HG03097 (cell line): ENCODE measurements around the gene C10orf90.

ENCODE experiments used
- ATAC-seq: cut with Tn5 transposase; IDR thresholded peaks from one replicate; pipeline ENCODE4 v1.9.1; 2021; ENCODE audit not compliant: unreplicated experiment, low FRiP score

The C10orf90 gene

DNA sequence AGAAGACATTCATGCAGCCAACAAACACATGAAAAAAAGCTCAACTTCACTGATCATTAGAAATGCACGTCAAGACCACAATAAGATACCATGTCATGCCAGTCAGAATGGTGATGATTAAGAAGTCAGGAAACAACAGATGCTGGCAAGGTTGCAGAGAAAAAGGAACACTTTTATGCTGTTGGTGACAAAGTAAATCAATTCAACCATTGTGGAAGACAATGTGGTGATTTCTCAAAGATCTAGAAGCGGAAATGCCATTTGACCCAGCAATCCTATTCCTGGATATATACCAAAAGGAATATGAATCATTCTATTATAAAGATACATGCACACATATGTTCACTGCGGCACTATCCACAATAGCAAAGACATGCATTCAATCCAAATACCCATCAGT lies 77.6 kb downstream of the C10orf90 start:
- ATAC-seq = no peak

DNA sequence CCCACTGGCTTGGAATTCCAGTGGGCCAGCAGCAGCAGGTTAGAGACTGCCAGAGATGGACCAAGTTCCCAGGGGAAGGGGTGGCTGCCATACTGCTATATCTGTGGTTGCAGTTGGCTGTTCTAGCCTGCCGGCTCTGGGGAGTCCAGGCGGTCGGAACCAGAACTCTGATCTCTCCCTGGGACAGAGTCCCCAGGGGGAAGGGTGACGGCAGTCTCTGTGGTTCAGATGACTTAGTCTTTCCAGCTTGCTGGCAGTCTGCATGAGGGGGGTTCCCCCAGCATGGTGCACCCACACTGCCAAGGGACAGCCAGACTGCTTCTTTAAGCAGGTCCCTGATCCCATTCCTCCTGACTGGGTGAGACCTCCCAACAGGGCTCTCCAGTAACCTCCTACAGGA lies 82.5 kb downstream of the C10orf90 start:
- ATAC-seq = no peak

DNA sequence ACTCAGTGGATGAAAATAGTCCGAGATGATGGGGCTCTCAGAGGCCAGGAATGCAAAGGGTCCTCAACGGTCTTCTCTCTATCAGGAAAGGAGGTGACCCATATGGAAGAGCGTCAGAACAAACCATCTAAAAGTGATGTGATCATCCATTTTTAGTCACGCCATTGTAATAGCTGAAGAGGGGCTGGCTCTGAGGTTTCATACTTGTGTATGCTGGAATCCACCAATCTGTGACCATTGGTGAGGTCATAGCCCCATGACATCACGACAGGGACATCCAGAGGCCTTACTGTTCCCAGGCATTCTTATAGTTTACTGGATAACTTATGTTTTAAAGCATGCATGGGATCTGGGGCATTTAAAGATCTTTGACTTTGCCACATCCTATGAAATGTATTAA lies 83.6 kb downstream of the C10orf90 start:
- ATAC-seq = no peak

DNA sequence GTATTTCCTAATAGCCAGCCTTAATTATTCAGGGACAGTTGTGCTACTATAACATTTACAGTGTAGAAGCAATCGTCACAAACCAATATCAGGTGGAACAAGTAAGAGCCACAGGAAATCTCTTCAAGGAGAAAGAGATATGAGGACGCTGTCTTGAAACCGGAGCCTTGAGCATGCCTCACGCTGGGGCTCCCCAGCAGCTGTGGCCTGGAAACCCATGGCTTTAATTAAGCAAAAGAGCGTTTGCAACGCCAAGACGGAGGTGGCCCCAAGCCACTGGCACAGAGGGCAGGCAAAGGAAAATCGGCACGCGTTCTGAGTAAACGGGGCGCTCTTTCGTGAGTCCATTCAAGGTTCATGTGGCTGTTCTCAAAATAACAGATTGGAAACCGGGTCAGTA lies 84.4 kb downstream of the C10orf90 start:
- no peak for ATAC-seq

DNA sequence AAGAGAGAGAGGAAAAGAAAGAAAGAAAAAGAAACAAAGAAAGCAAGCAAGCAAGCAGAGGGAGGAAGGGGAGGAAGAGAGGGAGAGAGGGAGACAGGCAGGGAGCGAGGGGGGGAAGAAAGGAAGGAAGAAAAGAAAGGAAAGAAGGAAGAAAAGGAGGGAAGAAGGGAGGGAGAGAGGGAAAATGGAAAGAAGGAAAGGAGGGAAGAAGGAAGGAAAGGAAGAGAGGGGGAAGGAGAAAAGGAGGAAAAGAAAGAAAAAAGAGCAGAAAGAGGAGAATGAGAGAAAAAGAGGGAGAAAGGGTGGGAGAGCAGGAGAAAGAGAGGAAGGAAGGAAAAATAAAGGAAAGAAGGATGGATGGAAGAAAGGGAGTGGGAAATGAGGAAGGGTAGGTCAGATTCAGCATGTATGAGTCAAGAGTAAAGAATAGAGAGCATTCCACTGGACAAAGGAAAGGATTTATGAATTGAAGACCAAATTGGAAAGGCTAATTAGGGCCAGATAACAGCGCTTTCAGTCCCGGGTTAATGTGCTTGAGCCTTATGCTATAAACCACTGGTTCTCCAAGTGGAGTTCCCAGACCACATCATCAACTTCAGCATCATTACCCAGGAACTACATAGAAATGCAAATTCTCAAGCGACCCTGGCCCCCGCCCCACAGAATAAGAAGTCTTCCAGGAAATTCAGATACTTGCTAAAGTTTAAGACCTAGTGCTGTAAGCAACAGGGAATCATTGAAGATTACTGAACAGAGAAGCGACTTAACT lies 85.1 kb downstream of the C10orf90 start:
- no peak for ATAC-seq

DNA sequence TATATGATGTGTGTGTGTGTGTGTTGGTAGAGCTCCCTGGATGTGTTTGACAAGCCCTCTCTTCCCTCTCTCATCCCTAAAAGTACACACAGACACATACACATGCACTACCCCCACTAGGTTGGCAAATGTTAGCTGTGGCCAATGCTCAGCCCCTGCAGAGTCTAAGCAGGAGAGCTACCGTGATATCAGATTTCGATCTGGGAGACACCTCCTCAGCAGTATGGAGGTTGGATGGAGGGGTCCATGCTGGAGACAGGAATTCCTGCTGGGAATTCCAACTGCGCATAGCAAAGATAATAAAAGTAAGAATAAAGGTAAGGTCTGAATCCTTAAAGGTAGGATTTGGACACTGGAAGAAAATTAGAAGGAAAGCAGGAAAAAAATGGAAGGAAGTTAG lies 85.7 kb downstream of the C10orf90 start:
- ATAC-seq = no peak

DNA sequence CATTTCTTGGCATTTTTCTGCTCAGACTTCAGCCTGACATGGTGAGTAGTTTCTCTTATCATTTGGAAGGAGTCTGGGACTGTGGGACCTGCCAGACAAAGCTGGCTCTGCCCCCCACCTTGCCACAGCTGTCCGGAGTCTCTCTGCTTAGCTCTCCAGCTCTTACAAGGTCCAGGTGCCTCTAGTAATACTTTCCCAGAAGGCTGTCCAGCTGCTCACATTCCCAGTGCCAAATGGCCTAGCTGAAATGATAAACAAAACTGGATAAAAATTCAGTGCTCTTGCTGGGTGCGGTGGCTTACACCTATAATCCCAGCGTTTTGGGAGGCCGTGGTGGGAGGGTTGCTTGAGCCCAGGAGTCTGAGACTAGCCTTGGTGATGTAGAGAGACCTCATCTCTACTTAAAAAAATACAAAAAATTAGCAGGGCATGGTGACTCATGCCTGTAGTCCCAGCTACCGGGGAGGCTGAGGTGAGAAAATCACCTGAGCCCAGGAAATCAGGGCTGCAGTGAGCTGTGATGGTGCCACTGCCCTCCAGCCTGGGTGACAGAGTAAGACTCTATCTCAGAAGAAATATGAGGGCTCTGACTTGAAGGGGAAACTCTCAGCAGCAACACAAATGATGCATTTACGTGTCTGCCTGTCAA lies 86.8 kb downstream of the C10orf90 start:
- ATAC-seq = no peak

DNA sequence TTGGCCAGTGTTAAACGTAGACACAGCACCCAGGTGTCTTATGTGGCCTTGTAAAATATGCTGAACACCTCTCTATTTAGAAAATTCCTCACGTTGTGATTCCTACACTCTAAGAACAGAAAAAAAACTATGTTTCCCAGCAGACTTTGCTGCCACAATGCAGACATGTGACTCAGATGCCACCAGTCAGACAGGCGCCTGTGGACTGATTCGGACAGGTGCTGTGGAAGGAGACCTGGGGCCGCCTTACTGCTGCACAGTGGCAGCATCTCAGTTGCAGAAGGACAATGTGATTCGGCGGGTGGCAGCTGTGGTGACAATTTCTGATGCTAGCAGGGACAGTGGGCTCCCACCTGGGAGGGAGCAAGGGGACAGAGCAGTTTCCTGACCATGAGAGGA lies 88.8 kb downstream of the C10orf90 start:
- ATAC-seq = no peak

DNA sequence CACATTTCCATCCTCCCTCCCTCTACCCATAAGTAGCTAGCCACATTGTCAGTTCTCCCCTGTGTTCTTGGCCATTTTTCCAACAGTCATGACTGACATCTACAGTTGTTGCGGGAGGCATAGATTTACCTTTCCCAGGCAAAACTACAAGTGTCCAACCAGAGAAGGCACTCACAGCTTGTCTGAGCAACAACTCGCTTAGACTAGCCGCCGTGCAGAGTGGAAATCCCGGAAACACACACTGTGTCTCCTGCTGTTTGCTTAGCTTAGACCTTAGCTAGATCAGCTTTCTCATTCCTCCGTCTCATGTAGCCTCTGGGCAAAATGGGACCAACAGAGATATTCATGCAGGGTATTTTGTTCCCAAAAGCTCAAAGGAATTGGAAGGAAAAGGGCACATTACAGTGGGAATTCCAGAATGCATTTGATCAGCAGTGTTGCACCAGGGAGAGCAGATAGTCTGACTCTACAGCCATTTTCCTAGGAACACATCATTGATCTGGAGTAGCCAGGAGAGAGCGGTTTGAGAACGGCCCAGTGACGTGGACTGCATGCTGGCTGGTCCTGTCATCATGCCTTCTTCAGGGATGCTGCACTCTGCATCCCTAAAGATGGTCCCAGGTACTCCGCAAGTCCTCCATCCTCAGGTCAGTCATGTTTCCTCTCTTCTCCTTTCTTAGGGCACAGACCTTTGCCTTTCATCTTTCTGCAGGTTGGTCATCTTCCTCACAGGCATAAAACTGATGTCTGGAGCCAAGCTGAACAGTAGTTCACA lies 89.4 kb downstream of the C10orf90 start:
- ATAC-seq = no peak

DNA sequence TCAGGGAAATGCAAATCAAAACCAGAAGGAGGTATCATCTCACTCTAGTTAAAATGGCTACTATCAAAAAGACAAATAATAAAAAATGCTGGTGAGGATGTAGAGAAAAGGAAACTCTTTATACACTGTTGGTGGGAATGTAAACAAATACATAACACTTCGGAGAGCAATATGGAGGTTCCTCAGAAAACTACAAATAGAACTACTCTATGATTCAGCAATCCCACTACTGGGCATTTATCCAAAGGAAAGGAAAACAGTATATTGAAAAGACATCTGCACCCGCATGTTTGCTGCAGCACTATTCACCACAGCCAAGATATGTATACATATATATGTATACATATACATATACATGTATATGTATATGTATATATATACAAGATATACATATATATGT lies 94.2 kb downstream of the C10orf90 start:
- no peak for ATAC-seq

DNA sequence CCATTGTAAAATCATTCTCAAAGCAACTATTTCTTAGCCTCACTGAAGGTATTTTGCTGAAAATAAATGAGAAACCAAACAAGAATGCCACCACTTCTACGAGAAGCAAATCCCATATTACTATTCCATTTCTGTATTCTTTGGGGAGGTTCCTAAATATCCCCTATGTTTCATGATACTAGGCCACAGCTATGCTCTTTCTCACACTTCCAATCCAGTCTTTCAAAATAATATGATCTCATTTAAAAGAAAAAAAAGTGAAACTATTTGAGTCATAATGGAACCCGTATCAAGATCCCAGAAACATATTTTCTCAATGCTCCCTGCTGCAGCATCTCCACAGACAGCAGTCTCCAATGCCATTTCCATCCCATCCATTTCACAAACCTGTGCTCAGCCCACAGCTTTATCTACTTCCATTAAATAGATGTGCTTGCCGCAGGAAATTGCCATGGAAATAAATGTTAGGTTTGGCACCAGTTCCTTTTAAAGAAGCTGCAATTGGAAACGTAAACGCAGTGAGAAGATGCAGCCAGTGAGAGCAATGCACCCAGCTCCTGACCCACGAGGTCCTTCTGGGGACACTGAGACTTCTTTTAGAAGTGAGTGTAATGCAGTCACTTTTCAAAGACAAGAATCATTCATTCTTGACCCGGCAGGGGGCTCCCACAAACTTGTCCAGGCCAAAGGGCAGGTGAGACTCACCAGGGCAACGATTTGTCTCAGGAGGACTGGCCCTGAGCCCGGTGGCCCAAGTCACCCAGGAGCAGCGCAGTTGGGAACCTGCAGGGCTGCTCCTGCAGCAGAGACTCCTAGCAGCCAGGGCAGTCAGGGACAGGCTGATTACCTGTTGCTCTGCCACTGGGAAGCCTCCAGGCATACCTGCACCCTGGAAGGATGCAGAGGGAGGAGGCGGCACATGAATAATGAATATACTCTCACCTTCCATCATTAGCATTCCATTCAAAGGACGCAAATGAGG lies 99.6 kb downstream of the C10orf90 start:
- no peak for ATAC-seq

DNA sequence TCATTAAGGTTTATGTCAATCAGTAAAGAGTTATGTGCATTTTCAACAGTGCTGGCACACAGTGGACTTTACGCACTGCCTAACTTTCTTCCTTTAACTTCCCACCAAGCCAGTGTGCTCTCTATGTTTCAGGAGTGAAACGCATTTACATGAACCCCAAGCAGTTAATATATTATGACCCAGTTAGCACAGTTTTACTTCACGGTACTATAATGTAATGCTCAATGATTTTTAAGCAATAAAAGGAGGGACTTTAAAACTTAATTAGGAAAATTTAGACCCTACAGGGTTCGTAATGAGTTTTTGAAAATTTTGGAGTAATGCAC lies 100.3 kb downstream of the C10orf90 start:
- no peak for ATAC-seq

DNA sequence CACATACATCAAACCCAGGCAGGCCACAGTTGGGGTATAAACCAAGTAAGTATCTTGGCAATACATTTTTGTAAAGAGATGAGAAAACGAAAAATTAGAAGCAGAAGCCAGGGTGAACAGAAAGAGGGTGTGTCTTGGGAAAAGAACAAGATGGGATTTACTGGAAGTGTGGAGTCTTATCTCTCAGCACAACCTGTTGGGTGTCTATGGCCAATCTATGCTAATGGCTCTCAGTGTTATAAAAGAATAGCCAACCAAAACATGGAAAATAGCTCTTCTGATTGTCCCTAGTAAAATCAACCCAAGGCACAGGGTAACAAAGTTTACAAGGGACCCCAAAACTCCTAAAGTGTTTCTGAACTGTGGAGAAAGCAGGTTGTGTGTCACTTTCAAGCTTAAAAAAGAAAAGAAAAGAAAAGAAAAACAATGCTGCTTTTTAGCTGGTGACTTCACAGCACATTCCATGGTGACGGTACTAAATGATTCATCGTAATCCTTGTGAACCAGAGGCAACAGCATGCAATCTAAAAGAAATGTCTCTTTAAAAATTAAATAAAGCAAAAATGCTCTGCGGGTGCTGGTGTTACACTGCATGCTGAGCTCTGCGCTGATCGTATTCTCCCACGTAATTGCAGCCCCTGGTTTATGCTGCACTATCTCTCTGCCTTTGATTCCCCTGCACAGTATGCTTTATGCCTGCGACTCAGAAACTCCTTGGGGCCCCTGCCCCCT lies 100.8 kb downstream of the C10orf90 start:
- ATAC-seq = no peak

DNA sequence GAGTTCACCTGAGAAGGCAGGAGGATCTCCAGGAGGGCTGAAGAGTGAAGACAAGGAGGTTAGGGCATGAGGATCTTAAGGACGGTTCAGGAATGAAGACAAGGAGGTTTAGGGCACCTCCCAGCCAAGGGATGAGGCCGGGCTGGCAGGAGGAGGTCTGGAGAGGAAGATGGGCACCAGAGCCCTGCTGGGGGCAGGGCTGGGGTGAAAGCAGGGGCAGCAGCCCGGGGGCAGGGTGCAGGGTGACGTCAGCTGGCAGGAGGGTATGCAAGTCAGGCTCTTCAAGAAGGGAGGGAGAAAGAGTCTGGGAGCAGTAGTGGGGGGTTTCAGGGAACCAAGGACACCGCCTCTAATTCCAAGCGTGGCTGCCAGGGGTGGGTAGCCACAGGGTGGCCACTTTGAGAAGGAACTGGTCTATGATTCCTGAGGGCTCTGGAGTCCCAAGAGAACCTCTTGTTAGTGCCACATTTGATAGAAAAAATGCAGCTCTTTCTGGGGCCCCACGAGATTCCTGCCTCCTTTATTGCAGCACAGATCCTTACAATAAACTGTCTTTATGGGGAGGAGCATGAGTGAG lies 101.6 kb downstream of the C10orf90 start:
- ATAC-seq = no peak

DNA sequence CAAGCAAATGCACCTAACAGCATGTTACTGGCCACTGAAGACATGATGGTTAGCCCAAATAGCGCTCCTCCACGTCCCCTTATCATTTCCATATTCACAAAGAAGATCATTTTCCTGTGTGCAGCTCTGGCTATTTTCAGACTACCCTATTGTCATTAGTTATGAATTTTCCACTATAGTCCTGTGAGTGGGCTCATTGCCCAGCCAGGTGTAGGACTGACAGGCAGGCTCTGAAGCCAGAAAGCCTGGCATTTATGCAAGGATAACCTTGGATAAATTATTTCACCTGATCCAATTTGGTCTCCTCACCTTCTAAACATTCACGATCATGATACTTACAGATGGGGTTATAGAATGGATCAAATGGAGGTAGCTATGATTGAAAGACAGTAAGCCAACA lies 104.6 kb downstream of the C10orf90 start:
- ATAC-seq = no peak

DNA sequence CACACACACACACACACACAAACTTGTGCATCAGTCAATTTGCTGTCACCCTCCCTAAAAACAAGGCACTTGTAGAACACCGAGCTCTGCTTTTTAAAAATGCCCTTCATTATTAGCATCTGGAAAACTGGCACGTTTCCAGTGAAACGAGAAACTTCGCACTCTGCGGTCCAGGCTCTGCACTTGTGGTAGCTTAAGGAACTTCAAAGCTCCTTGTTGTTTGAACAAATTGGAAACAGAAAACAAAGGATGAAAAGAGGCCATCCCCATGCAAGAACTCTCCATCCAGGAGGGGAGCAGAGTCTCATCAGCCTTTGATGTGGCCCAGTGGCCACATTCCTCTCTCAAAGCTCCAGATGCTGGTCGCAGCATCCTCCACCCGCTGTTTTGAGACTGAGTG lies 105.1 kb downstream of the C10orf90 start:
- ATAC-seq = no peak

DNA sequence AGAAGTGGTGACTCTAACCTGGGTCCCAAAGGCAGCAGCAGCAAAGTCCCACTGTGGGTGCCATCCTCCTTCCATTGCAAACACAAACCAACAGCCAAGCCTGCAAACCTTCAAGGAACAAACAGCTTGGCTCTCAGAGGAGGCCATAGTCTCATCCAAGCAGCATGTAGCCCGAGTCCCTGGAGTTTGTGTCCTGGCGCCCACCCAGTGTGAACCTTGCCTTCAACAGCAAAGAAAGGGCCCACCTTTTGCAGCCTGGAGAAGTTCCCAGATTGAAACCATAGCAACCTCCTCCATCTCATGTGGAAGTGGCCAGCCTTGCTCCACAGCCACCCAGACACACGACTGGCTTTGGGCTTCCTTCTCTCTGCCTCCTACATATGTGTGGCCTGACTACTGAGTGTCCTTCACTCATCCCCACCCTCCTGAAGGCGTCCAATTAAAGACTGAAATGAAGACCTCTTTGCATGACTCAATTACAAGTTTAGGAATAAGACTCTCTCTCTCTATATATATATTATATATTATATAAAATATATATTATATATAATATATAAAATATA lies 106.1 kb downstream of the C10orf90 start:
- ATAC-seq = no peak

DNA sequence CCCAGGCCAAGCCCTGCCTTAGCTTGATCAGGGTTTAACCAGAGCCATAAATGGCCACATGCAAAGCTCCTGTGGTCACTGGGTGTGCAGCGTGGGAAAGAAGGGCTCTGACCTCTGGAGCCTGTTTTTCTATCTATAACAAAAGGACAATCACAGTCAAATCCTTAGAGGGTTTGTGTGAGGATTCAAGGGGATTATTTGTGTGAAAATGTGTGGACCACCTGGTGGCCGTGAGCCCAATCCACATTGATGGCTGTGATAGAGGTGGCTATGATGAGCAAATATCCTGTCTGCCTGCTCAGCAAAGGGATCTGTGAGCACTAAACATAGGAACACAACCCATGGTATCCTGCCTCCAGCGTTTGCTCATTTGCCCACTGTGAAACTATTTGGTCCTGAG lies 107.1 kb downstream of the C10orf90 start:
- ATAC-seq = no peak

DNA sequence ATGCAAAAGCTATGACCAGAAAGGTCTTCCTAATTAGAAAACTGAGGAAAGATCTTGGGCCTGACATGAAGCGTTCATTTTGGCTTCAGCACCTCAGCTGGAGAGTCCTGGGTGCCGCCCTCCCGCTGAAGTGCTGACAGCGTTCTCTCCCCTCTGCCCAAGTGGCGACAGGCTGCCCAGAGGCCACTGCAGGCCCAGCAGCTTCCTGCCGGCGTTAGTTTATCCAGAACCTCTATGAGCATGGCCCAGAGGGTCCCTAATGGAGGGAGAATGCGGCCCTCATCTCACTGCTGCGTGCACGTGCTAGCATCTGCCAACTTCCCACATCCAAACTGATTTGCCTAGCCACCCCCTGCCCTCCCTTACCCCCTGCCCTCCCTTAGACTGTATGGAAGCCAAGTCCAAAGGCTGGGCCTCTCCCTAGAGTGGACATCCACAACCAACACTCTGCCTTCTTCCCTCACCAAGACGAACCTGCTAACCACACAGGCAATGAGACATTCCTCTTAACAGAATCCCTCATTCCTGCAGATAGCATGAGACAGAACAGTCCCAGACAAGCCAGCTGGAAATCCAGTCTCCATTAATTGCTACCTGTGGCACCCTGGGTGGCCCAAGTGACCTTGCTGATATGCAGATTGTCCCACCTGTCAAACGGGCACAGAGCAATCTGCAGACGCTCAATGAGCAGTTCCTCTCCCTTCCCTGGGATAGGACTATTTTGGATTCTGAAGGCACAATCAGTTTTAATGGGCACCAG lies 108.4 kb downstream of the C10orf90 start:
- ATAC-seq = no peak
